Right forelimb (tissue), 1 donor: ENCODE results near the gene ZNF579.

Source experiments
- DNase-seq: peaks from one replicate; pipeline ENCODE4 v3.0.0-alpha.2; 2018

Gene ZNF579

GRCh38 chr19:55580628-55581144 is at the start of gene ZNF579:
ZNF579 (minus strand) TSS chr19:55580848; CDS start chr19:55579639, 1,209 bp downstream.
- peak; percentile 95 for DNase-seq

GRCh38 chr19:55626350-55626749 is 45.7 kb upstream of the ZNF579 start:
- DNase-seq, result no peak

- no peak for DNase-seq
Measured at GRCh38 chr19:55625004-55625326, 44.3 kb upstream of the ZNF579 start.

GRCh38 chr19:55624109-55625003 is 43.7 kb upstream of the ZNF579 start, which contains the start of gene ZNF784:
ZNF784 (minus strand) TSS chr19:55624566; CDS start chr19:55624561, 5 bp downstream.
- DNase-seq, result peak; percentile 97

GRCh38 chr19:55623561-55623960 is 42.9 kb upstream of the ZNF579 start:
- no peak for DNase-seq

- DNase-seq, result no peak
Measured at GRCh38 chr19:55623130-55623529, 42.5 kb upstream of the ZNF579 start.

- DNase-seq, result no peak
Measured at GRCh38 chr19:55622242-55622969, 41.8 kb upstream of the ZNF579 start.

GRCh38 chr19:55621673-55622231 is 41.1 kb upstream of the ZNF579 start:
- no peak for DNase-seq

GRCh38 chr19:55621205-55621672 is 40.6 kb upstream of the ZNF579 start:
- DNase-seq, result no peak

- no peak for DNase-seq
Measured at GRCh38 chr19:55620410-55621204, 40.0 kb upstream of the ZNF579 start.

- DNase-seq, result no peak
Measured at GRCh38 chr19:55619286-55619685, 38.6 kb upstream of the ZNF579 start.

- no peak for DNase-seq
Measured at GRCh38 chr19:55618426-55618825, 37.8 kb upstream of the ZNF579 start.

GRCh38 chr19:55617426-55617825 is 36.8 kb upstream of the ZNF579 start:
- DNase-seq, result no peak

- no peak for DNase-seq
Measured at GRCh38 chr19:55616395-55616875, 35.8 kb upstream of the ZNF579 start.

GRCh38 chr19:55615543-55616394 is 35.1 kb upstream of the ZNF579 start:
- no peak for DNase-seq

GRCh38 chr19:55614711-55615542 is 34.3 kb upstream of the ZNF579 start:
- no peak for DNase-seq

GRCh38 chr19:55613930-55614710 is 33.5 kb upstream of the ZNF579 start:
- DNase-seq, result no peak

GRCh38 chr19:55613396-55613795 is 32.7 kb upstream of the ZNF579 start:
- DNase-seq, result no peak

- DNase-seq, result no peak
Measured at GRCh38 chr19:55611983-55612645, 31.5 kb upstream of the ZNF579 start.
